LHCN-M2 (cell line): ENCODE results near the gene S100A13. TPM values are rescaled to one million over a fixed set of nuclear protein-coding genes. Genes with fewer than 3 reads are reported as not detected.

Experiments
- DNase-seq: peaks from one replicate; pipeline ENCODE4 v3.0.0-alpha.2; 2012; ENCODE audit warnings: low read depth
- total RNA-seq: library from RNA; depleted of rRNA; stranded (reverse); fragments of >200 nt; gene quantifications from 2 replicates; pipeline ENCODE4 v1.2.3, GENCODE V29; 2014

The S100A13 gene
- total RNA-seq, 1 experiment from 2014 or later: 277 TPM

GRCh38 chr1:153627715-153628626, 666 bp upstream of the S100A13 start, which contains the start of gene S100A1:
Gene S100A1, plus strand, starts transcription at chr1:153628434. Its CDS starts 2,088 bp downstream, at chr1:153630522.
- no peak for DNase-seq

DNA sequence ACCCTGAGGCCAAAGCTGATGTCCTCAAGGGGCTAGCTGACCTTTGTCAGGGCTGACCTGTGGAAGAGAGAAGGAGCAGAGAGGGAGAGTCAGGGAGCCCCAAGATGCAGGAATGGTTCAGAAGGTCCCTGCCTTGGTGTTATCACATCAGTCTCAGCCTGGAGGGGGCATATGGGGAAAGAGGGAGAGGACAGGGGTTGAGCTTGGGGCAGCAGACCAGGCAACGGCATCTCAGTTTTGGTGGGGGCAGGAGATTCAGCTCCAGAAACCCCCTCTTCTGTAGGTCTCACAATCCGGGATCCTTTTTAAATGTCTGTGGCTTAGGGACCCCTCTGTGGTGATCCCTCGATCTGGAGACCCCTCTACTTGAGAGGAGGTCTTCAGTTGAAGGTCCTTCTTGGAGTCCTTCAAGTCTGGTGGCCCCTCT, 815 bp downstream of the S100A13 start:
- no peak for DNase-seq

GRCh38 chr1:153624965-153625611, 2.2 kb downstream of the S100A13 start:
- DNase-seq: no peak

- DNase-seq: no peak
Observed at GRCh38 chr1:153623101-153623500, 4.2 kb downstream of the S100A13 start.

- no peak for DNase-seq
Observed at GRCh38 chr1:153619171-153619570, 8.1 kb downstream of the S100A13 start.

- no peak for DNase-seq
Observed at GRCh38 chr1:153617663-153618062, 9.6 kb downstream of the S100A13 start.

- no peak for DNase-seq
Observed at GRCh38 chr1:153616917-153617311, 10.4 kb downstream of the S100A13 start.

GRCh38 chr1:153616144-153616916, 11.0 kb downstream of the S100A13 start, which contains the start of gene S100A14:
Gene S100A14, minus strand, starts transcription at chr1:153616325. Its CDS starts 467 bp downstream, at chr1:153615858.
- DNase-seq: no peak

GRCh38 chr1:153615406-153615805, 11.9 kb downstream of the S100A13 start:
- no peak for DNase-seq

GRCh38 chr1:153614906-153615305, 12.4 kb downstream of the S100A13 start:
- no peak for DNase-seq

- DNase-seq: no peak
Observed at GRCh38 chr1:153614189-153614900, 13.0 kb downstream of the S100A13 start.

GRCh38 chr1:153613406-153613805, 13.9 kb downstream of the S100A13 start:
- no peak for DNase-seq

DNA sequence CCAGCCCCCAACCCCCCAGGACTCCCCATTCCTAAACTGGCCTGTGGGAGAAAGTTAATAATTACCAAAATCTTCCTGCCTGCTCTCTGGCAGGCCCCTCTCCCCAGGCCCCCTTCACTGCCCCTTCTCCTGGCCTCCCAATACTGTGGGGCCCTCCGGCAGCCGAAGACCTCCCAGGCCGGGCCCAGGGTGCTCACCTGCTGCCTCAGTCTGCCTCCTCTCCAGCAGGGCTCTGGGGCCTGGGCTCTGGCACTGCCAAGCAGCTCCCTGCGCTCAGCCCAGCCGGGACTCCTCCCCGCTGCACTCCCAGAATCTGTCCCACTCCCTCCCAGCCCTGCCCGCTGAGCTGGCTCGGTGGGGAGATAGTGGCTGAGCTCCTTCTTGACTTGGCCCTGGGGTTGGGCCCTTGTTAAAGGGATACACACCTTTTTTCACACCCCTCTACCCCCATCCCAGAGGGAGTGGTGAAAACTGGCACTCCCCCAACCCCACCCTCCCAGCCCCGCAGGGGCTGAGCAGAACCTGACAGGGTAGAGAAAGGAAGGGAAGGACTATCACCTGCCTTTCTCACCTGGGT, 14.5 kb downstream of the S100A13 start, which contains the start of gene S100A16:
S100A16 (minus strand) TSS at position 383 of the 577 bp plus-strand sequence. CDS start 4,986 bp downstream, outside the sequence.
- peak; percentile 83 for DNase-seq

- no peak for DNase-seq
Observed at GRCh38 chr1:153612111-153612754, 15.1 kb downstream of the S100A13 start.

GRCh38 chr1:153611356-153611755, 15.9 kb downstream of the S100A13 start:
- DNase-seq: no peak

DNA sequence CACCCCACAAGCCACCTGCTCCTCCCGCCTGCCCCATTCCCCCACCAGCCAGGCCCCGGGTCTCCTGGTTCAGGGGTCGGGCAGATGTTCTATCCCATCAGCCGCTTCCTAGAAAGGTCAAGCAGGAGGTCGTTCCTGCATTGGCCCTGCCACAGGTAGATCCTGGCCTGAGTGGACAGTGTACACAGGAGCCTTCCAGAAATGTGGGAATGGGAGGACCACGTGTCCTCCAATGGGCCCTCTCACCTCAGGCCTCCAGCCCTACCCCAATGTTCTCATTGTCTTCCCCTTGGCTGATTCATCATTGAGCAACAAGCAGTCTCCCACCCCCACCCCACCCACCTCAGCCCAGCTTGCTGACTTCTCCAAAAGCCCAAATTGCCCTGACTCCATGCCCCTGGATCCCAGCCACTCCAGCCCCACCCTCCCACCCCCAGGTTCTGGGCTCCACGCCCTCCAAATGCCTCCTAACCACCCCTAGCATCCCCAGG, 16.4 kb downstream of the S100A13 start:
- DNase-seq: peak; percentile 67

DNA sequence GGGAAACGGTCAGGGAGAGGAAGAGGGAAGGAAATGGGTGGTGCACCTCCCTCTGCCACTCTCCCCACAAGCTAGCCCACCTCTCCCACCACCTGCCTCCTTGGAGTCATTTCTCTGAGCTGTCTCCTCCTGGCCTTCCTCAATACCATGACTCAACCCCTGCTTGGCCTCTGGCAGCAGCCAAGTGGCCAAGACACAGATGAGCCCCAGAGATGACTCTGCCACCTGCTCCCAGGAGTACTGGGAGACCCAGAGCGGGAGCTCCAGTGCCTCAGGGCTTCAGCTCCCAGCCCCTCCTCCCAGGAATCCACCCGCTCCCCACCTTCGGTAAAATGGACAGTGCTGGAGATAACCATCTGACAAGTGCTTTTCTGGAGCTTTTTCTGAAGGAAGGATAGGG, 17.0 kb downstream of the S100A13 start:
- peak; percentile 73 for DNase-seq

DNA sequence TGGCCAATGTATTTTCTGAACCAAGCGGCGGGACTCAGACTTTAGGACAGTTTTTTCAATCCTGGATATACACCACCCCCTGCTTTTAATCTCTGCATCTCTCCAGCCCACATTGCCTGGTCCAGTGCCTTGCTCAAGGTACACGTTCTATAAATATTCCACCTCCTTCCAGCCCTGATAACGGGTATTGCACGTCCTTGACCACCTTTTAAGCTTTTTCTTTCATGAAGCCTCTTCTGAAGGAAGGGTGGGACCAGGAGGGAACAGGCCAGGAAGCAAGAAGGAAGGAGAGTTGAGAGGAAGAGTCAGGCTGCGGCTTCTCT, 17.8 kb downstream of the S100A13 start:
- DNase-seq: no peak

DNA sequence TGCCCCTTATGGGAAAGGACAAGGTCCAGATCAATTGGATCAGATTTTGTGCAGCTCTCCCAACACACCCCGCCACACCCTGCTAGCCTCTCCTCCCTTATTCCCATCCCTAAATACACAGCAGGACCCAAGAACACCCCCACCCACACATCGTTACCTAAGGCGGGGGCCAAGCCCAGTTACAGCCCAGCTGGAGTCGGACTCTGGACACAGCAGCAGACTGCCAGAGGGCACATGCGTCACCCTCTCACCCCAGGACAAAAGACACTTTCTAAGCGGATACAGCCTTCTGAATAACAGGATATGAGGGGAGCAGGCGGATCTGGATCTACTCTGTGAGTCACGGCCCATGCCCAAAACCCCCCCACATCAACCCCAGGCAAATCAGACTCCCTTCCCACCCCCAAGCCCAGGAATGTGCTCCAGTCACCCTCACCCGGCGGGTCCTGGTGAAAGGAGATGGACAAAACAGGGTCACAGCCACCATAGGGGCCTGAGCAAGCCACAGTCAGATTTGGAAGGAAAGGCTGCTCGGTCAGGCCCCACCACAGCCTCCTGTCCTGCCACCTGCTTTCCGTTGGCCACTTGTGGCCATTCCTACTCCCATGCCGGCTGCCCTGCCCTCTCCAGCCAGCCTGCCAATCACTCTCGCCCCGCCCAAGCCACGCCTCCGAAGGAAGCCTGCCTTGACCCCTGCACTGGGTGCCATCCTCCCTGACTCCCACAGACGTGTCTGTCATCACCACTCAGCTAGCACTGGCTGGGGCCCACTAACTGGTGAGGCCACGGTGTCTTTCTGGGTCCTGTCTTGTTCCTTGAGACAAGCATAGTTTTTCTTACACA, 18.3 kb downstream of the S100A13 start:
- DNase-seq: peak; percentile 96
